Measurements from ENCODE around the gene PEA15.

PEA15 gene

DNA sequence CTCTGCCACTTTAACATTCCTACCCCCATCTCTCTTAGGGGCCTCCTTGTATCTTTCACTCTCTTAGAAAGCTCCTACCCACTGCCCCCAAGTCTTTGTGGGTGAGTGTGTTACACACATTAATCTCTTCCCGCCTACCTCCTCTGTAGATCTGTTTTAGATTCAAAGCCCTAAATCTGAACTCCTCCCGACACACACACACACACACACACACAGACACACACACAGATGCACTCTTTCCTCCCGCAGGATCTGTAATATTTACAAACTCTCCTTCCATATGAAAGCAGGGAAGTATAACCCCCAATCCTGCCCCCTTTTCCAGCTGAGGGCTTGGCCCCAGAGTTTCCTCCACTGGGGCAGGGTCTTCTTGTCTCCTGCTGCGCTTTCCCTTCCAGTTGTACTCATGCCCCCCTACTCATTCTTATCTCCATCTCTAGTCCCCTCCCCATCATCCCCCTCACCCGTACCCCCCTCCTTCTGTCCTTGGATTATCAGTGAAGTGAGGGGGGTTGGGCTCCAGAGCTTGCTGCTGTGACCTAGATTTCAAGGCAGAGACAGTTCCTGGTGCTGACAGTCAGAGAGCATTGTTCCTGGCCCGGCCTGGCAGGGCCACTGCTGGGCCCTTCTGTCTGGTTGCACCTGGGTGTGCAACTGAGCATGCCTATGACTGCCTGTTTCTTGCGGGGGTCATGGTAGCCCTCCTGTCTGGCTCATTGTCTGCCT, 4.3 kb downstream of the PEA15 start:
- DNase-seq = no peak

DNA sequence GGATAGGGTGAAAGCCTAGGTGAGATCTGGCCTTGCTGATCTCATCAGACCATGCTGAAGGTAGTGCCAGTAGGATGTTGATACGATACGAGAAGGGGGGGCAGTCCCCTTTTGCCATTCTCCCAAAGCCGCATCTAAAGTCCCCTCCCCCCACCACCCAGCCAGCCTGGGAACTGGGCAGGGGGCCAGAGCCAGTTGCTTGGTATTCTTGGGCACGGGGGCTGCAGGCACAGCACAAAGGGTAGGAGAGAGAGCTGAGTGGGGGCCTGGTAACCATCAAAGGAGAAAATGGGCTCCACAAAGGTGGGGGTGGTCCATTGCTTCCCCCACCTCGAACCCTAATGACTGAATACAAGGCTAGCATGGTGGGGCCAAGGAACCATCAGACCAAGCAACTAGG, 5.4 kb downstream of the PEA15 start:
- DNase-seq = no peak

DNA sequence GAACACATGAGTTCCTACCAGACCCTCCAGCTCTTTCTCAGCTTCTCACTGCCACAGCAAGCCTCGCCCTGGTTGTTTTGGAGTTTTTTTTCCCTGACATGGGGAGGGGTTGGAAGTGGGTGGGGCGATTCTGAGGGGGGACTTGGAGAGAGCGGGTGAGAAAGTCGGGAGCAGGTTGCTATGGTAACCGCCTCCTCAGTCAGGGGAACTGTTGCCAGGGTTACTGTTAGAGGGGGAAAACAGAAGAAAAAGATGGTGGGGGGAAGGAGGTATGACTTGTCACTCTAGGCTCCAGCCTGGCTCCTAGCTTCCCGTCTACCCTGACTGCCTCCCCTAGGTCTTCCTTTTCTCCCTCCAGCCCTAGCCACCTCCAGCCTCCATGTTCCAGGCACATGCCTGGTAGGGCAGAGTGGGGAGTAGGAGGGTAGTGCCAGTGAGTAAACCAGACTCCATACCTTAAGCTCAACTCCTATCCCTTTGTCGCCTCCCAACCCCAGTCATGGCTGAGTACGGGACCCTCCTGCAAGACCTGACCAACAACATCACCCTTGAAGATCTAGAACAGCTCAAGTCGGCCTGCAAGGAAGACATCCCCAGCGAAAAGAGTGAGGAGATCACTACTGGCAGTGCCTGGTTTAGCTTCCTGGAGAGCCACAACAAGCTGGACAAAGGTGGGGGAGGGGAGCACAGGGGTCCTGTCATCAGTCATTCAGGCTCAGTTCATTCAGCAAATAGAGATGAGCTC, 6.0 kb downstream of the PEA15 start:
- DNase-seq = no peak

DNA sequence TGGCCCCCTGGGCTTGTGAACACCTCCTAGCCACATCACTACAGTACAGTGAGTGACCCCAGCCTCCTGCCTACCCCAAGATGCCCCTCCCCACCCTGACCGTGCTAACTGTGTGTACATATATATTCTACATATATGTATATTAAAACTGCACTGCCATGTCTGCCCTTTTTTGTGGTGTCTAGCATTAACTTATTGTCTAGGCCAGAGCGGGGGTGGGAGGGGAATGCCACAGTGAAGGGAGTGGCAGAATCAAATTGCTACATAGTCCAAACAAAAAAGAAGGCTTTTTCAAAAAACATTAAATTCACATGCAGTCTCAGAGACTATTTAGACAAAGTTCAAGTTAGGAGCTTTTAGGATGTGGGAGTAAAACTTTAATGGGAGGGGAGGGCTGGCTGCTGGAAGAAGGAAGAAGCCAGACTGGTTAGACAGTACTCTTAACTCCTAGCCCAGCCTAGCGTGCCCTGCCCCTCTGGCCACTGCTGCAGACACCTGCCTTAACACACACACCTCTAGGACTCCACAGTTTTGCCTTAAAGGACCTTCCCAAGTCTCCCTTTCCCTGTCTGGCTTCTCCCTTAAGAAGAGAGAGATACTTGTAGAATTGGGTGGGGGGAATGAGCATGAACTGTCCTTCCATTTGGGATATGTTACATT, 9.4 kb downstream of the PEA15 start:
- DNase-seq = no peak

DNA sequence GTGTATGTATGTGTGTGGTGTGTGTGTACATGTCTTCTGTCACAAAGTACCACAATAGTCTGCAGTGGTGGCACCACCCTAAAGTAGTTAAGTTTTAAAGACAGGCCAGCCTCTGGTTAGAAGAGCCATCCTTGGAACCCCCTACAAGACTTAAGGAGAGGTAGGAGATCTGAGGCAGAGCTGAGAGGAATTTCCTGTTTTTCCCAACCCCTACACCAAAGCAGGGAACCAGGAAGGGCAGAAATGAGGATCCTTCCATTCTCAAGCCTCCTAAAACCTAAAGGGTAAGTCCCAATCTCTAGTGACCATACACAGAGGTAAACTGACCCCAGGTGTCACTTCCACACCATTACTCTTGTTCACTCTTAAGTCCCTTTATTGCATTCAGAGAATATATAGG, 11.1 kb downstream of the PEA15 start:
- DNase-seq = no peak

DNA sequence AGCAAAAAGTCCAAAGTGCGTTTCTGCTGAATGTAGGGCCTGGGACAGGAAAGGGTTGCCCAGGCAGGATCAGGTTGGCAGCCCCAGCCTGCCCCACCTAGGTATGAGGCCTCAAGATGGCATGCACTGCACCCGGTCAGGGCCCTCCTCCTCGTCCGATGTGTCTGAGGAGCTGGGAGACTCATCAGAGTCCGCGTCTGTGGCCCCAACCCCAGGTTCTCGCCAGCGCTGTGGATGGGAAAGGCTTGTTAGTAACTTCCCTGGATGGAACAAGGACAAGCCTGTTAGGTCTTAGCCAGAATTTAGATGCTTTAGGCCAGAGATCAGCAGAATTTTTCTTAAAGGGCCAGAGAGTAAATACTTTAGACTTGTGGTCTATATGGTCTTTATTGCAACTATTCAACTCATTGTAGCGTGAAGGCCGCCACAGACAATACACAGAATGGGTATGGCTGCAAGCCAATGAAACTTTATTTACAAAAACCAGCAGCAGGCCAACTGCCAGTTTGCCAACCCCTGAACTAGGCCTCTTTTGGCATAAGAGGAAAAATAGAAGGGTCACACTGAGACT, 12.4 kb downstream of the PEA15 start:
- no peak for DNase-seq

DNA sequence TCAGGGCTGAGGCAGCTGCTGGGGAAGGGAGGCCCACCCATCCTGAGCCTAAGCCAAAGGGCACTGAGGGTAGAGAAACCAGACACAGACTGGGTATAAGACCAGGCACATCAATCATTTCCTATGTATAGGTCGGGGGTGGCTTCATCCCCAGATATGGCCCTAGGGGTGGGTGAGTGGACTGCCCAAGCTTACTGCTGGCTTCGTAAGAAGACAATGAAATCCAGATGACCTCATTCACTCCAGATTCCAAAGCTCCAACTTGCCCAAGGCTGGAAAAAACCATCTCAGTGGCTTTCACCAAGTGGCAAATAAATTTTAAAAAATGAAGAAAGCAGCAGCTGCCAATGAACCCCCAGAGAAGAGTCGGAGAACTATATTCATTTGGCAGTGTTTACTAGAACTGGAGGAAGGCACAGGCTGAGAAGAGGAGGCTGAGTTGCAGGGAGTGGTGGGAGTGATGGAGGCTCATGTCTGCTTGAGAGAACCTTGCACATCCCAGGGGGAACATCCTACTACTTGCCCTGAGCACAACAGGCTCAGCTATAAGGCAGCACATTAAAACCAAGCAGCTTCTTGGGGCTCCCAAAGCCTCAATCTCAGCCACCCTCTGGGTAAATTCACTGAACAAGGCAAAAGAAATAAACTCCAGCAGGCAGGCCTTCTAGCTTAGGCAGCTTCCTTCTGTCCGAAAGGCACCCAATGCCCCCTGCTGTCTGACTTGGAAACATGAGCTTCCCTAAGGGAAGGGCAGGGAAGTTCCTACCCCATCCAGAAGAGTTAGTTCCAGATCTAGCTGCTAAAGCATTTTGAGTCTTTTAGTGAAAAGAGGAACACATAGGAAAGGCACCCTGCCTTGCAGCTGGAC, 14.1 kb downstream of the PEA15 start:
- DNase-seq = no peak

DNA sequence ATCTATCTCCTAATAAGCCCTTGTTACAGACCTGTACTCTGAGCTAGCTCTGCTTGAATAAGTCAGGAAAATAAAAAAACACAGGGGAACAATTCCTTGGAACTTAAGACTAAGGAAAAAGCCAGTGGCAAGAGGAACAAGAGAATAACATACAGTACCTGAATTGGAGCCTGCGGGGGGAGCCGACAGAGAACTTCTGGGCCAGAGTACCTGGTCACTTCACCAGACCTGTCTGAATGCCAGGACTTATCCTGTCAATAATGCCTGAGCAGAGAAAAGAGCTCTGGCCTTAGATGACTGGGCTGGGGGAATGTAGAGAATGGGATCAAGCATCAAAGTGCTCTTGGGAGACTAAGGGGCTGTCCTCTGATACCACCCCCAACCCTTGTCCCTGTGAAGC, 15.1 kb downstream of the PEA15 start:
- no peak for DNase-seq

DNA sequence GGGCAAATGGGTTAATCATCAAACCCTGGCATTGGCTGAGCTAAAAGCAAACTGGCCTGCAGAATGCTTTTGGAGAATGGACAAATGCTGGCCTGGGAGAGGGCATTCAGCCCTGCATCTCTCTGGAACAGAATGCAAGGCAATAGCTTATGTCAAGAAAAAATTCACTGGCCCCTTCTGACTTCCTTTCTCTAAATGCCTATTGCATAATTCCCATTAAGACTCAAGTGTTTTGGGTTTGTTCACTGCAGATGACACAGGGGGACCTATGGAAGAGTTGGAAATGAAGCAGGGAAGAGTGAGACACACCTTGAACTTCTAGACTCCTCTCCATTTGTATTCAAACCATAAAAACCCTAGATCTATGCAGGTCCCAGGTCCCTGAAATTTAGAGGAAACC, 15.9 kb downstream of the PEA15 start:
- no peak for DNase-seq

DNA sequence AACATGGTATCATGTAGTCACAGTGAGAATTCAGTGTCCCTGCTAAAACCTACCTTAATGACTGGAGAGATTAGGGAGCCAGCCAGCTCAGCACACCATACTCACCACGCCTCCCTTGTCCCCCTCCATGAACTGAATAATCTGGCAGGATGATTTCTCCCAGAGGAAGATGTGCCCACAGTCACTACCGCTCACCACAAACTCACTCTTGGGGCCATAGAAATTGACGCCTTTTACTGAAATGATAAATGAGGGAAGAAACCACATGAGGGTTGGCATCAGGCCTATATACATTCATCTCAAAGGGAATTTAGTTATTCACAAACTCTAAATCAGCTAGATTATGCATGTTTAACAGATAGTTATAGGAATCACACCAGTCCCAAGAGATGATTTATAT, 17.4 kb downstream of the PEA15 start:
- no peak for DNase-seq

DNA sequence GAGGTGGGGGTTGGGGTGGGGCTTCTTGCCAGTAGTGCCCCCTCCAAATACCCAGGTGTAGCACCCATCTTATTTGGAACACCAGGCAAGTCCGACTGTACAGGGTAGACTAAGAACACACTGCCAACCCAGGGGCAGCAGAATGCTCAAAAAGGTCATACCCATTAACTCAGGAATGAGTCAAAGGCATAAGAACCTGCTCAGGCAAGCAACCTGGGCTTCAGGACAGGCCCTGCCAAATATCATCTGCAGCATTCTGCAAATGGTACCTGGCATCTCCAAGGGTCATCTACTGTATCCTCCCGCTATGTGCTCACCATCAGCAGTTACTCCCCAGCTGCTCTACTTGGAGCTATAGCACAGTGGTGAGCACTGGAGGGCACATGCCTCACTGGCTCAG, 19.4 kb downstream of the PEA15 start:
- no peak for DNase-seq

DNA sequence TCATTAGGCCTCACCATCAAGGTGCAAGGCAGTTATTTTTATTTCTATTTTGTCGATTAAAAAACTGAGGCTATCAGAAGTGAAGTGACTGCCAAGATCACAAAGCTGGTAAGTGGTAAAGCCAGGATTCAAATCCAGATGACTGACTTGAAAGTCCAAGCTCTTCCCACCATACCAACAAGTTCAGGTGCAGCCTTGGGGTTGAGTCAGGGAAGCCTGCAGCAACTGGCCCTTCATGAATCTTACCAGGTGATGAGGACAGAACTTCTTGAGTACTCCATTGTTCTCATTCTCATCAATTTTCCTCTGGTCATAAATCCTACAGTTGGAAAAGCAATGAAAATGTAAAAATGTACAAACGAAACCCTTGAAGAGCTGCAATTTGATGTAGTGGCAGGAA, 20.2 kb downstream of the PEA15 start:
- DNase-seq = no peak

DNA sequence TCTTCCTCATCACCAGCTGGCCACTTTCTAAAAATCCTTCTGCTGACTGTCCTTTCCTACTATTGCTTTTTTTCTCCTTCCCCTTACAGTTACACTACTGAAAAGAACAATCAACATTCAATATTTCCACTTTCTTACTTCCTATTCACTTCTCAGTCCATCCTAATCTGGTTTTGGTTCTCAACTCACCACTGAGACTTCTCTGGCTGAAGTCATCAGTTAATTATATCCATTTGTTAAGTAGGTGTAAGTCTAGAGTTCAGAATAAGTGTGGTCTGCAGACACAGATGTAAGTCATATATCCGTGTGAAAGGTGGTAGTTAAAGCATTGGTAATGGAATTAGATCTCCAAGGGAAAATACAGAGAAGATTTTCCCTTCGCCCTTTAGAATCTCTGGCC, 21.4 kb downstream of the PEA15 start:
- no peak for DNase-seq

DNA sequence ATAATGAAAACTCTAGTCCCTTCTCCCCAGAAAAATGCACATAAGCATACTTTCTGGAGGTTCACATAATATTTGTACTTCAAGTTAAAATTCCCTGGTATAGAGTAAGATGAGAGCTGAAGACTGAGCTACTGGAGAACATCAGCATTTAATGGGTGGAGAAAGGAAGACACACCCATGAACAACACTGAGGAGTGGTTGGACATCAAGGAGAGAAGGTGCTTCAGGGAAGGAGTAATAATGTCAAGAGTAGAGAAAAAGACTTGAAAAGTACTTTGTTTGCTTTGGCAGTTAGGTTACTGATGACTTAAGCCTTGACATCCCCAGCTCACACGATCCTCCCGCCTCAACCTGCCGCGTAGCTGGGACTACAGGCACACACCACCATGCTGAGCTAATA, 21.9 kb downstream of the PEA15 start:
- no peak for DNase-seq

DNA sequence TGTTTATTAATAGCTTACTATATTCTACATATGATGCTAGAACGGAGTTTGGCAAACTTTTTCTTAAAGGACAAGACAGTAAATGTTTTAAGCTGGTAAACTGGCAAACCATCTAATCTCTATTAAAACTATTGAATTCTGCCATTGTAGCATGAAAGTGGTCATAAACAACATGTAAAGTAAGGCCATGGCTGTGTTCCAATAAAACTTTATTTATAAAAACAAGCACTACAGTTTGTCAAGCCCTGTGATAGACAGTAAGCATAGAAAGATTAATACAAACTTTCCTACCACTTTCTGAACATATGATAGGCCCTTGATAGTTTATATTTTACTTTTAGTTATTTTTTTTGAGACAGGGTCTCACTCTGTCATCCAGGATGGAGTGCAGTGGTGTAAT, 22.4 kb downstream of the PEA15 start:
- no peak for DNase-seq

DNA sequence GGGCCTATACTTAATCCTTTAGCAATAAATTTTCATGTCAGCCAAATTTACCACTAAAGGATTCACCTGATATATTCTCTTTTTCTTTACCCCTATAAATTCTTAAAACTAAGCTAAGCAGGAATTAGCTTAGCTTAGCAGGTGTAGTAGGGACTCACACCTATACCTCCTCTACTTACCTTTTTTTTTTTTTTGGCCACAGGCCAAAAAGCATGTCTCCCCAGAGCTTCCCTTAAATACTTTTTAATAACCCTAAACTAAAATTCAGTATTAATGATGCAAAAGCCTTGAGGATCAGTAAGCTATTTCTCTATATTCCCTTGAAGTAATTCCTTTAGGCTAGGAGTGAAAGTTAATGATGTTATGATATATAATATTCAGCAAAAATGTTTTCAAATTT, 23.2 kb downstream of the PEA15 start:
- no peak for DNase-seq

DNA sequence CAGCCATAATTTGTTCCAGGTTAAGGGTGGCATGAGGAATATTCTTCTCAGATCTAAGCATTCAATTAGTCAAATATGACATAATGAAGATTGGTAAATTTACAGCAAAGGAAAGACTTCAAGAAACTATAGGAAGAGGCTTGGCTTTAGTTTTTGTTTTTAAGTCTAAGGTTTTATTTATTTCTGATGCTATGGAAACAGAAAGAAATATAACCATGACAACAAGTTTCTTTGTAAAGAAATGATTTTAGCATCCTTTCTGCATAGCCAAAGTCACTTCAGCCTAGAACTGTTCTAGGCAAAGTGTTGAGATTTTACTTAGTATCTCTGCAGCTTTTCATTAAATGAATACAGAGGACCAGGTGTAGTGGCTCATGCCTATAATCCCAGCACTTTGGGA, 27.7 kb downstream of the PEA15 start:
- DNase-seq = no peak

DNA sequence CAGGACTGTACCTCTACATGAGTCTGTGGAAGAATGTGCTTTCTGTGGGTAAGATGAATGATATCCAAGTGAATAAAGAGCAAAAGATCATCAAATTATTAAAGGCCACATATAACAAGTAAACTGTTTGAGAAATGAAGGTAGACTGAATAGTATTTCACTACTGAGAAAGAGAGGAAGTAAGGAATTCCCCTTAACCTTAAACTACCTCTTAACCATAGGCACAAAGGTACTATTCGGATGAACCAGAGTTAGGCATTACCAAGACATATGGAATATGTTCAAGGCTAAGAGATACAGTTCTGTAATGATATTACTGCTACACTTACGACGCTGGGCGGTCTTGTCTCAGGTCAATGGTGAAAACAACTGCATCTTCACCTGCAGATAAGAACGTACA, 31.6 kb downstream of the PEA15 start:
- no peak for DNase-seq

DNA sequence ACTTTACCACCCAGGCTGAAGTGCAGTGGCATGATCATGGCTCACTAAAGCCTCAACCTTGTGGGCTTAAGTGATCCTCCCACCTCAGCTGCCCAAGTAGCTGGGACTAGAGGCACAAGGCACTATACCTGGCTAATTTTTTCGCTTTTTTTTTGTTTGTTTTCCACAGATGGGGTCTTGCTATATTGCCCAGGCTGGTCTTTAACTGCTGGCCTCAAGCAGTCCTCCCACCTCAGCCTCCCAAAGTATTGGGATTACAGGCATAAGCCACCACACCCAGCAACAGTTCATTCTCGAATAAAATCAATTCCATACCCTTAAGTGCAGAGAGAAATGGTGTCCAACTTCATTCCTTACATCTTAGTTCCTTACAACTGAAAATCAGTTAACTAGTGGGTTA, 32.4 kb downstream of the PEA15 start:
- DNase-seq = no peak

DNA sequence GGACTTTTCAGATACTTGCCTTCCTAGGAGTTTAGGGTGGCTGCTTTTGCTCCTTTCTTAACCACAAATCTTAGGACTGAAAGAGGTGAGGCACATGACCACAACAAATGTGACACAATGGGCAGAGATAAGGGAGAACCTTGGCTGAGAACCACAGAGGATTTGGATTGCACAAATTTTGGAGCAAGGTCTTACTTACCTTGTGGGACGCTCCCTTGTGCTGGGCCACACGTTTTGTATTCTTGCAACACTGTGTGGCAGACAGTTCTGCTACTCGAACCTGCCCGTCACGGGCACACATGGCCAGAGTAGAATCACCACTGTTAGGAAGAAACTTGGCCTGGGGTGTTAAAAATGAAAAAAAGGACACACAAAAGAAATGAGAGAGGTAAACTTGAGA, 33.2 kb downstream of the PEA15 start:
- no peak for DNase-seq

DNA sequence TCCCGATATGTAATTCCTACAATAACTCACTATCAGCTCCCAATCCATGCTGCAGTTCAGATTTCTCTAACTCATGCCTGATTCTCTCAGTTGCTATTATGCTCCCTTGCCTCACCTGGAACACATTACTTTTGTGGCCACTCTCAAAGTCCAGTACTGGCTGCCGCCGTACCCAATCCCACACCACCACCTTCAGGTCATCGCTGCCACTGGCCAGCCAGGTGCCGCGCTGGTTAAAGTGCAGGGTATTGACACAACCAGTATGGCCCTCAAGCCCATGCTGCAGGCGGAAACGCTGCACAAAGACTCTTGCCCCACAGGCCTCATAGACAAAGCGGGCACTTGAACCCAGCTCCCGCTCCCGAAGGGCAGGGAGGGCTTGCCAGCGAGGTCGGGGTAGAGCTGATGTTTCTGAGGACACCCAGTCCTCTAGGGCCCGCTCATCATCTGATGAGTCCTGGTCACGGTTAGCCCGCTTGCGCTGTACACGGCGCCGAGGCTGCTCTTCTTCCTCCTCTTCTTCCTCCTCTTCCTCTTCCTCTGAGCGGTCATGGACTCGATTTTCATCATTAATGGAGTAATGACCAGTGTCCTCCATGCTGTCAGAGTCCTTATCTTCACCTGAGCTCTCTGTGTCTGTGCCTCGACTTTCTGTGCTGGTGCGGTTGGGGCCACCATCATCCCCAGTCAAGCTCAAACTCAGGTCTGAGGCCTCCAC, 34.6 kb downstream of the PEA15 start:
- no peak for DNase-seq

DNA sequence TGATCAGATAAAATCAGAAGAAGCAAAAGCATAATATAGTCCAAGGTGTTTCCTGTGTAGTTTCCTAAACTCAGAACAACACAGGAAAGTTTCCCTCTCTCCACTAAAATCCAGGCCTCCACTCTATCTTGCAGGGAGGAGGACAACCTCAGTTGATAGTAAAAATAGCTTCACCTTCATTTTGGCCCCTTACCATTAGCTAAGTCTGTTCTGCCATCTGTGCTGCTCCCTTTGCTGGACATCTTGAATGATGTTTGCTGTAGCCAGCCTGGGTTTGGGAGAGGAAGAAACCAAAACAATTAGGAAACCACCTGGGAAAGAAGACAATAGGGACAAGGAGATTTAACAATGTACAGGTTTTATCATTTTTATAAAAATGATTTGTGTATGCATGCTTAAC, 38.6 kb downstream of the PEA15 start:
- no peak for DNase-seq

Data from NCI-H2081 treated with DMSO at 0.1 percent for 48 hours (cell line).